G401.6 (cell line): ENCODE results near the gene SH3PXD2B.
"Not testable (repeated sequence)": the region's sequence is repeated elsewhere in the genome, so short reads cannot be mapped to it uniquely, and the experiment has no call there.

Experiments used
- FAIRE-seq: peaks from 2 replicates; lab custom pipeline; 2012; peaks lifted over from hg19 to GRCh38; lab: Jason Lieb, UNC

SH3PXD2B gene

GRCh38 chr5:172365948-172366608 is 88.2 kb downstream of the SH3PXD2B start:
- no peak for FAIRE-seq

- FAIRE-seq = no peak
These were observed 89.6 kb downstream of the SH3PXD2B start for GRCh38 chr5:172364773-172365172.

GRCh38 chr5:172362755-172363154 is 91.6 kb downstream of the SH3PXD2B start:
- no peak for FAIRE-seq

- no peak for FAIRE-seq
These were observed 92.6 kb downstream of the SH3PXD2B start for GRCh38 chr5:172361566-172362238.

GRCh38 chr5:172358345-172358744 is 96.0 kb downstream of the SH3PXD2B start:
- FAIRE-seq = no peak

GRCh38 chr5:172356527-172356926 is 97.8 kb downstream of the SH3PXD2B start:
- no peak for FAIRE-seq

- FAIRE-seq = no peak
These were observed 98.3 kb downstream of the SH3PXD2B start for GRCh38 chr5:172356047-172356446.

- FAIRE-seq = no peak
These were observed 100.5 kb downstream of the SH3PXD2B start for GRCh38 chr5:172353846-172354245.

GRCh38 chr5:172353271-172353812 is 101.0 kb downstream of the SH3PXD2B start:
- no peak for FAIRE-seq

- not testable (repeated sequence) for FAIRE-seq
These were observed 101.8 kb downstream of the SH3PXD2B start for GRCh38 chr5:172352526-172352925.

GRCh38 chr5:172351240-172351778 is 103.0 kb downstream of the SH3PXD2B start:
- FAIRE-seq = no peak

- FAIRE-seq = no peak
These were observed 103.8 kb downstream of the SH3PXD2B start for GRCh38 chr5:172350212-172351181.

- FAIRE-seq = not testable (repeated sequence)
These were observed 105.6 kb downstream of the SH3PXD2B start for GRCh38 chr5:172348733-172349132.

- FAIRE-seq = no peak
These were observed 106.2 kb downstream of the SH3PXD2B start for GRCh38 chr5:172348084-172348483.

- FAIRE-seq = no peak
These were observed 106.8 kb downstream of the SH3PXD2B start for GRCh38 chr5:172347496-172348052.

GRCh38 chr5:172345881-172346280 is 108.4 kb downstream of the SH3PXD2B start:
- FAIRE-seq = no peak

- no peak for FAIRE-seq
These were observed 109.4 kb downstream of the SH3PXD2B start for GRCh38 chr5:172344855-172345409.

- no peak for FAIRE-seq
These were observed 110.6 kb downstream of the SH3PXD2B start for GRCh38 chr5:172343741-172344140.

- FAIRE-seq = no peak
These were observed 111.4 kb downstream of the SH3PXD2B start for GRCh38 chr5:172342918-172343317.

- FAIRE-seq = no peak
These were observed 114.8 kb downstream of the SH3PXD2B start for GRCh38 chr5:172339264-172340180.
